Colonic mucosa (tissue), 4 donors: ENCODE data around the gene IDH3B. TPM values are rescaled to one million over a fixed set of nuclear protein-coding genes. Genes with fewer than 3 reads are reported as not detected.

Experiments used
- DNase-seq: peaks from one replicate; pipeline ENCODE4 v3.0.0-alpha.2; 2020
- H3K27ac ChIP-seq: fragments of 200-600 bp; one replicate; pipeline ENCODE4 v1.8.0; 2021
- H3K27me3 ChIP-seq: fragments of 200-600 bp; one replicate; pipeline ENCODE4 v1.8.0; 2021
- H3K36me3 ChIP-seq: fragments of 200-600 bp; one replicate; pipeline ENCODE4 v1.8.0; 2021
- H3K4me1 ChIP-seq: fragments of 200-600 bp; one replicate; pipeline ENCODE4 v1.8.0; 2021; ENCODE audit warnings: mild to moderate bottlenecking
- H3K4me3 ChIP-seq: fragments of 200-600 bp; one replicate; pipeline ENCODE4 v1.8.0; 2021
- H3K9ac ChIP-seq, 2 donors: one replicate each; pipeline ENCODE4 v1.7.0; 2013; ENCODE audit warnings: control low read depth in 2 of 2, low read depth in 2 of 2, low read length in 2 of 2
- H3K9me3 ChIP-seq: fragments of 200-600 bp; one replicate; pipeline ENCODE4 v1.8.0; 2021
- intact Hi-C: fragments of 100-400 bp; cut with DNase I; formaldehyde crosslinking; loops from one replicate; pipeline ENCODE4 v1.14.1; 2022
- total RNA-seq, 2 donors: library from RNA; stranded (reverse); fragmentation: NEBNext Ultra II Directional in 1 of 2; extraction: Animal tissue kit (Norgen Biotek cat#: 25700) in 1 of 2; gene quantifications; one replicate each; pipeline ENCODE4 v1.2.1, GENCODE V29; 2021
- TF ChIP-seq, protein P1 (sequence below): fragments of 200-600 bp; IDR thresholded peaks from one replicate; pipeline ENCODE4 v1.8.0; 2022; ENCODE audit warnings: antibody characterized with exemption, mild to moderate bottlenecking
- donor health status: healthy.
- donor health status: DM: no; HTN: no; CAD: no.
- donor health status: DM: no; HTN: no; CAD: no.

Gene IDH3B
- total RNA-seq, 2 donors from 2014 or later: 117 to 140 TPM

DNA sequence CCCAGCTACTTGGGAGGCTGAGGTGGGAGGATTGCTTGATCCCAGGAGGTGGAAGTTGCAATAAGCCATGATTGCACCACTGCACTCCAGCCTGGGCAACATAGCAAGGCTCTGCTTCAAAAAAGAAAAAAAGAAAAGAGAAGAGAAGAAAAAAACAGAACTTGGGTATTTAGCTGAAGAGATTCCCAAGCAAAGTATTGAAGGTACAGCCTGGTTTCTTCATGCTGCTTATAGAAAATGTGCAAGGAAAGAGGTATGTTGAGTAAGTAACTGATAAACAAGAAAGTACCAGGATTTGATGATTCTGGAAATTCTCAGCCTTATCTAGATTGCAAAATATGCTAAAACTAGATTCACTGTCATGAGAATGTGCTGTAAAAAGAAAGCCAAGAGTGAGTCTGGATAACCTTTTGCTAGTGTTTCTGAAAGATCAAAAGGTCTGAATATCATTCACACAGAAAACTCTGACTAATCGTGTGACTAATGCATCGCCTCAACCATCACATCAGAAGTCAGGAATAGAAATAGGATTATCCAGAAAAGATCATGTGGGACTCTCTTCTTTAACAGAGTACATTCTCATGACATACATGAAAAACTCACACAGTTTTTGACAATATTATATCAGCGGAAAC lies 43.9 kb downstream of the IDH3B start:
- TF ChIP-seq, protein P1, sequence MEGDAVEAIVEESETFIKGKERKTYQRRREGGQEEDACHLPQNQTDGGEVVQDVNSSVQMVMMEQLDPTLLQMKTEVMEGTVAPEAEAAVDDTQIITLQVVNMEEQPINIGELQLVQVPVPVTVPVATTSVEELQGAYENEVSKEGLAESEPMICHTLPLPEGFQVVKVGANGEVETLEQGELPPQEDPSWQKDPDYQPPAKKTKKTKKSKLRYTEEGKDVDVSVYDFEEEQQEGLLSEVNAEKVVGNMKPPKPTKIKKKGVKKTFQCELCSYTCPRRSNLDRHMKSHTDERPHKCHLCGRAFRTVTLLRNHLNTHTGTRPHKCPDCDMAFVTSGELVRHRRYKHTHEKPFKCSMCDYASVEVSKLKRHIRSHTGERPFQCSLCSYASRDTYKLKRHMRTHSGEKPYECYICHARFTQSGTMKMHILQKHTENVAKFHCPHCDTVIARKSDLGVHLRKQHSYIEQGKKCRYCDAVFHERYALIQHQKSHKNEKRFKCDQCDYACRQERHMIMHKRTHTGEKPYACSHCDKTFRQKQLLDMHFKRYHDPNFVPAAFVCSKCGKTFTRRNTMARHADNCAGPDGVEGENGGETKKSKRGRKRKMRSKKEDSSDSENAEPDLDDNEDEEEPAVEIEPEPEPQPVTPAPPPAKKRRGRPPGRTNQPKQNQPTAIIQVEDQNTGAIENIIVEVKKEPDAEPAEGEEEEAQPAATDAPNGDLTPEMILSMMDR: no peak
- intact Hi-C loops: no loop called here
- DNase-seq: no peak

GRCh38 chr20:2619337-2619736 lies 44.7 kb downstream of the IDH3B start:
- H3K27ac ChIP-seq: no peak overlapping the region
- intact Hi-C loops: no loop called here
- no peak overlapping the region for H3K9ac ChIP-seq
- no peaks in the 10 kb centered on the region for H3K9me3 ChIP-seq
- H3K27me3 ChIP-seq: no peaks in the 10 kb centered on the region
- DNase-seq: no peak
- TF ChIP-seq, protein P1: no peak
- H3K4me1 ChIP-seq: no peaks in the 10 kb centered on the region
- no peak overlapping the region for H3K4me3 ChIP-seq
- no peaks in the 10 kb centered on the region for H3K36me3 ChIP-seq

More for the DNA sequence above, 43.9 kb downstream of the IDH3B start:
- Histone ChIP-seq H3K4me1 (no peaks in the 10 kb centered on the region), H3K9ac (no peak overlapping the region), H3K27me3 (no peaks in the 10 kb centered on the region), H3K4me3 (no peak overlapping the region), H3K9me3 (no peaks in the 10 kb centered on the region), H3K36me3 (no peaks in the 10 kb centered on the region), H3K27ac (no peak overlapping the region)

GRCh38 chr20:2618815-2619214 lies 45.2 kb downstream of the IDH3B start:
- intact Hi-C loops: no loop called here
- no peak for DNase-seq

GRCh38 chr20:2617099-2617714 lies 46.8 kb downstream of the IDH3B start:
- Histone ChIP-seq H3K9me3 (no peaks in the 10 kb centered on the region), H3K4me1 (no peaks in the 10 kb centered on the region), H3K36me3 (no peaks in the 10 kb centered on the region), H3K27ac (no peak overlapping the region), H3K4me3 (no peak overlapping the region), H3K27me3 (no peaks in the 10 kb centered on the region), H3K9ac (no peak overlapping the region)
- TF ChIP-seq, protein P1: no peak
- DNase-seq: no peak
- intact Hi-C loops: no loop called here

More at GRCh38 chr20:2618815-2619214, 45.2 kb downstream of the IDH3B start:
- Histone ChIP-seq H3K9me3 (no peaks in the 10 kb centered on the region), H3K4me3 (no peak overlapping the region), H3K9ac (no peak overlapping the region), H3K27ac (no peak overlapping the region), H3K4me1 (no peaks in the 10 kb centered on the region), H3K27me3 (no peaks in the 10 kb centered on the region), H3K36me3 (no peaks in the 10 kb centered on the region)
- TF ChIP-seq, protein P1: no peak

DNA sequence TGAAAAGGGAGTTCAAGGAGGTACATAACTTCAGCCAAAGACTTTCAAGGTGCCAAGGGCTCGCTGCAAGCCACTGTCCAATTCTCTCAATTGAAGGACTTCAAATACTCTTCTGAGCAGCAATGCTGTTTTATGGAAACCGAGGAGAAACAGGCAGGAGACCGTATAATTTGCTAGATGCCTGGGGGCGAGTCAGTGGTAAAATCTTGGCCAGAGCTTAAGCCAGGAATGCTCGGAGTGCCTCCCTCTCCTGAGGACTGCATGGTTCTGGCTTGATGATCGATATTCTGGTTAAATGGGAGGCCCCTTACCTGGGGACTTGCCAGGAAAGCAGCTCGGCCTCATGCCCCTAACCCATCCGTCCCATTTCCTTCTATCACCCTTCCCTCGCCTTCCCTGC lies 47.4 kb downstream of the IDH3B start:
- Histone ChIP-seq H3K36me3 (no peaks in the 10 kb centered on the region), H3K4me1 (no peaks in the 10 kb centered on the region), H3K9ac (no peak overlapping the region), H3K27me3 (no peaks in the 10 kb centered on the region), H3K27ac (no peak overlapping the region), H3K4me3 (no peak overlapping the region), H3K9me3 (no peaks in the 10 kb centered on the region)
- TF ChIP-seq, protein P1: no peak
- intact Hi-C loops: no loop called here
- DNase-seq: no peak
